A673 (cell line): ENCODE results near the gene PAOX. TPM values are rescaled to one million over a fixed set of nuclear protein-coding genes. Genes with fewer than 3 reads are reported as not detected.
"Not testable (repeated sequence)": the region's sequence is repeated elsewhere in the genome, so short reads cannot be mapped to it uniquely, and the experiment has no call there.

Experiments used
- BruUV-seq: library from RNA; stranded (reverse); fragments of 400-500 nt; replicated peaks from 2 replicates; lab custom pipeline; 2021; lab: Mats Ljungman, UMichigan
- CTCF ChIA-PET: fragments of 300-600 bp; sonication (Branson Sonifier 250); formaldehyde crosslinking; loops from one replicate; lab custom pipeline; 2022; ENCODE audit warnings: antibody characterized with exemption; lab: Charles Lee
- POLR2A ChIA-PET: fragments of 300-600 bp; sonication (Branson Sonifier 250); formaldehyde crosslinking; loops from one replicate; lab custom pipeline; 2022; ENCODE audit warnings: antibody characterized with exemption; ENCODE audit not compliant: low non-redundant PET; lab: Charles Lee
- DNase-seq: peaks from one replicate; pipeline ENCODE4 v3.0.0-alpha.2; 2015; ENCODE audit warnings: low spot score
- H3K27ac ChIP-seq: fragments of 200-600 bp; sonication (generic); 2 replicates; pipeline ENCODE4 v1.5.1; 2016; ENCODE audit warnings: mixed run types, low read depth, mild to moderate bottlenecking, mixed read lengths, antibody characterized with exemption, low read length; ENCODE audit not compliant: poor library complexity, severe bottlenecking
- H3K27me3 ChIP-seq: fragments of 200-600 bp; sonication (generic); replicated peaks from 2 replicates; pipeline ENCODE4 v1.6.1; 2017; ENCODE audit warnings: mixed run types, low read depth, mild to moderate bottlenecking, mixed read lengths, antibody characterized with exemption, low read length; ENCODE audit not compliant: insufficient read depth, poor library complexity
- H3K36me3 ChIP-seq: fragments of 200-600 bp; sonication (generic); 2 replicates; pipeline ENCODE4 v1.6.1; 2016; ENCODE audit warnings: mixed run types, mild to moderate bottlenecking, mixed read lengths, antibody characterized with exemption, low read length; ENCODE audit not compliant: insufficient read depth, poor library complexity, severe bottlenecking
- H3K4me1 ChIP-seq: fragments of 200-600 bp; sonication (generic); 2 replicates; pipeline ENCODE4 v1.6.1; 2017; ENCODE audit warnings: mixed run types, mild to moderate bottlenecking, mixed read lengths, antibody characterized with exemption, low read length; ENCODE audit not compliant: insufficient read depth, poor library complexity, severe bottlenecking
- H3K4me3 ChIP-seq: fragments of 200-600 bp; sonication (generic); 2 replicates; pipeline ENCODE4 v1.5.1; 2016; ENCODE audit warnings: low read depth, mixed run types, mild to moderate bottlenecking, mixed read lengths, low read length; ENCODE audit not compliant: poor library complexity, severe bottlenecking
- H3K9me3 ChIP-seq: fragments of 200-600 bp; sonication (generic); 2 replicates; pipeline ENCODE4 v1.6.1; 2016; ENCODE audit warnings: mixed run types, low read depth, mild to moderate bottlenecking, mixed read lengths, antibody characterized with exemption, low read length; ENCODE audit not compliant: poor library complexity, severe bottlenecking
- EZH2 ChIP-seq: fragments of 200-600 bp; sonication (generic); IDR thresholded peaks from 2 replicates; pipeline ENCODE4 v1.6.1; 2017; ENCODE audit warnings: borderline replicate concordance, low read depth, mild to moderate bottlenecking, mixed read lengths, antibody characterized with exemption, low read length; ENCODE audit not compliant: poor library complexity, severe bottlenecking
- intact Hi-C: fragments of 100-400 bp; cut with micrococcal nuclease; formaldehyde crosslinking; loops from one replicate; pipeline ENCODE4 v1.10.0; 2022; ENCODE audit not compliant: unreplicated experiment
- total RNA-seq: library from RNA; stranded (reverse); gene quantifications from 2 replicates; pipeline ENCODE4 v1.2.3, GENCODE V29; 2021
- TF ChIP-seq, protein P1 (sequence below): fragments of 300-800, 200-600 bp; sonication (generic); conservative IDR thresholded peaks from 2 replicates; pipeline ENCODE4 v1.5.1; 2017; ENCODE audit warnings: low read depth, mild to moderate bottlenecking, antibody characterized with exemption, low read length, moderate library complexity, mixed read lengths

PAOX gene
- total RNA-seq, 1 experiment from 2014 or later = 0.92 TPM

DNA sequence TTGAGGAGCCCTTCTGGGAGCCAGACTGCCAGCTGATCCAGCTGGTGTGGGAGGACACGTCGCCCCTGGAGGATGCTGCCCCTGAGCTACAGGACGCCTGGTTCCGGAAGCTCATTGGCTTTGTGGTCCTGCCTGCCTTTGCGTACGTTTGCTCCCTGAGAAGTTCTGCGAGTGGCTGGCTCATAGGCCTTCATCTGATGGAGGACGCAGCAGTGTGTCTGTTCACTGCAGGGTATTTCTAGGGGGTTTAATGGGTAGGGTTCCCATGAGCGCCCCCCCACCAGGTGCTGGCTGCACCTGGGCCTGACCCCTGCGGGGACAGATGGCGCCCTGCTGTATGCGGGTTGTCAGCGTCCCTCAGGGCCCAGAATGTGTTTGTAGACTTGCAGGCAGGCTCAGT is 5.0 kb downstream of the PAOX start:
- Histone ChIP-seq H3K9me3 (no peaks in the 10 kb centered on the region), H3K36me3 (no peaks in the 10 kb centered on the region), H3K27me3 (no peaks in the 10 kb centered on the region), H3K4me1 (no peaks in the 10 kb centered on the region), H3K27ac (no peak overlapping the region), H3K4me3 (no peak overlapping the region)
- intact Hi-C loops = no loop called here
- TF ChIP-seq, protein P1, sequence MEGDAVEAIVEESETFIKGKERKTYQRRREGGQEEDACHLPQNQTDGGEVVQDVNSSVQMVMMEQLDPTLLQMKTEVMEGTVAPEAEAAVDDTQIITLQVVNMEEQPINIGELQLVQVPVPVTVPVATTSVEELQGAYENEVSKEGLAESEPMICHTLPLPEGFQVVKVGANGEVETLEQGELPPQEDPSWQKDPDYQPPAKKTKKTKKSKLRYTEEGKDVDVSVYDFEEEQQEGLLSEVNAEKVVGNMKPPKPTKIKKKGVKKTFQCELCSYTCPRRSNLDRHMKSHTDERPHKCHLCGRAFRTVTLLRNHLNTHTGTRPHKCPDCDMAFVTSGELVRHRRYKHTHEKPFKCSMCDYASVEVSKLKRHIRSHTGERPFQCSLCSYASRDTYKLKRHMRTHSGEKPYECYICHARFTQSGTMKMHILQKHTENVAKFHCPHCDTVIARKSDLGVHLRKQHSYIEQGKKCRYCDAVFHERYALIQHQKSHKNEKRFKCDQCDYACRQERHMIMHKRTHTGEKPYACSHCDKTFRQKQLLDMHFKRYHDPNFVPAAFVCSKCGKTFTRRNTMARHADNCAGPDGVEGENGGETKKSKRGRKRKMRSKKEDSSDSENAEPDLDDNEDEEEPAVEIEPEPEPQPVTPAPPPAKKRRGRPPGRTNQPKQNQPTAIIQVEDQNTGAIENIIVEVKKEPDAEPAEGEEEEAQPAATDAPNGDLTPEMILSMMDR = no peak
- TF ChIP-seq EZH2 = no peak
- CTCF ChIA-PET = no interaction called here
- POLR2A ChIA-PET = no interaction called here
- DNase-seq = no peak
- no TSS peak for BruUV-seq

GRCh38 chr10:133385214-133385613 is 6.2 kb downstream of the PAOX start:
- no peaks in the 10 kb centered on the region for H3K9me3 ChIP-seq
- no peak for DNase-seq
- no peak overlapping the region for H3K4me3 ChIP-seq
- H3K36me3 ChIP-seq = no peaks in the 10 kb centered on the region
- H3K27me3 ChIP-seq = no peaks in the 10 kb centered on the region
- no TSS peak for BruUV-seq
- intact Hi-C loops = no loop called here
- POLR2A ChIA-PET = no interaction called here
- CTCF ChIA-PET = no interaction called here
- no peaks in the 10 kb centered on the region for H3K4me1 ChIP-seq
- H3K27ac ChIP-seq = no peak overlapping the region
- no peak for TF ChIP-seq EZH2
- TF ChIP-seq, protein P1 = no peak

DNA sequence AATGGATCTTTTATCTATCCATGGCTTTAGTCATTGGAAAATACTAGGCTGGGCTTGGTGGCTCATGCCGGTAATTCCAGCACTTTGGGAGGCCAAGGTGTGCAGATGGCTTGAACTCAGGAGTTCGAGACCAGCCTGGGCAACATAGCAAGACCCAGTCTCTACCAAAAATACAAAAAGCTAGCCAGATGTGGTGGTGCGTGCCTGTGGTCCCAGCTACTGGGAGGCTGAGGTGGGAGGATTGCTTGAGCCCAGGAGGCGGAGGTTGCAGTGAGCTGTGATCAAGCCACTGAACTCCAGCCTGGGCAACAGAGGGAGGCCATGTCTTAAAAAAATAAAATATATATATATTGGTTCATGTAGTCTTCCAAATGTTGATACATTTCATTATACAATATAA is 7.9 kb downstream of the PAOX start:
- CTCF ChIA-PET, DNase-seq, H3K9me3 ChIP-seq, BruUV-seq, H3K4me1 ChIP-seq, H3K27me3 ChIP-seq, H3K27ac ChIP-seq, H3K36me3 ChIP-seq, POLR2A ChIA-PET, intact Hi-C loops, H3K4me3 ChIP-seq: not testable (repeated sequence)

DNA sequence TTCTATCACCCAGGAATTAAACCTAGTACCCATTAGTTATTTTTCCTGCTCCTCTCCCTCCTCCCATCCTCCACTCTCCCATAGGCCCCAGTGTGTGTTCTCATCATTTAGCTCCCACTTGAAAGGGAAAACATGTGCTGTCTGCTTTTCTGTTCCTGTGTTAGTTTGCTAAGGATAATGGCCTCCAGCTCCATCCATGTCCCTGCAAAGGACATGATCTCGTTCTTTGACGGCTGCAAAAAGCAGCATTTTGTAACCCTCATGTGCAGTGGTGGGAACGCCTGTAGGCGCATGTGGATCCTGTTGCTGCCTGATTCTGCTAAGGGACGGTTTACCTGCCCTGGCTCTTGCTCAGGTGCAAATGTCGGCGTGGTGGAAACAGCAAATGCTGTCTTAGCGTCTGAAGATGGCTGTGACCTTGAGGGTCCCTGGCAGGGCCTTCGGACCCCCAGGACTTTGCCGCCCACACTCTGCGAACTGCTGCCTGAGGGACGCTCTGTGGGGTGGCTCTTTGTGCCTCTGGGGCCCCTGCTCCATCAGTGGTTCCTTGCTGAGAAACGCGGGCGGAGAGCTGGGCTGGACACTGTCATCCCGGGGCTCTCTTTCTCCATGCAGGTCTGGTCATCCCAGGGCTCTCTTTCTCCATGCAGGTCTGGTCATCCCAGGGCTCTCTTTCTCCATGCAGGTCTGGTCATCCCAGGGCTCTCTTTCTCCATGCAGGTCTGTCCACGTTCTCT is 9.3 kb downstream of the PAOX start:
- no peak overlapping the region for H3K4me3 ChIP-seq
- POLR2A ChIA-PET = no interaction called here
- TF ChIP-seq EZH2 = no peak
- TF ChIP-seq, protein P1 = no peak
- no peaks in the 10 kb centered on the region for H3K9me3 ChIP-seq
- no TSS peak for BruUV-seq
- no peaks in the 10 kb centered on the region for H3K36me3 ChIP-seq
- H3K27me3 ChIP-seq = no peaks in the 10 kb centered on the region
- peak; percentile 37 for DNase-seq
- peaks cover 1% of the 10 kb centered on the region for H3K4me1 ChIP-seq
- intact Hi-C loops = no loop called here
- H3K27ac ChIP-seq = no peak overlapping the region
- CTCF ChIA-PET = no interaction called here
